Measurements from ENCODE around the gene TAF11L13.

DNA sequence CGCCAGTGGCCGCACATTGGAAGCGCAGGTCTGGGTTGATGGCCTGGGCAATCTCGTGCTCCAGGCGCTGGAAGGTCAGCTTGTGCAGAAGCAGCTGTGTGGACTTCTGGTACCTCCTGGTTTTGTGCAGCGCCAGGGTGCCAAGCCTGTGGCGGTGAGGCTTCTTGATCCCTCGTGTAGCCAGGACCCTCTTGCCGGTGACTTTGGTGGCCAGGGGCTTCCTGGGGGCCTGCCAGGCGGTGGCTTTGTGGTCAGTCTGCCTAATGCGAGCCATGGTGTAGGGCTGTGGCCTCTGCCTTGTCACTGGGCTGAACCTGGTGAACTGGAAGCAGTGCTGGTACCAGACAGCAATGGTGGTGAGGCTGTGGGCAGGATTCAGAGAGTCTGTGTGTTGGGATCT lies 6.2 kb upstream of the TAF11L13 start:
- no peak for TF ChIP-seq CTCF (IDR thresholded peaks at IDR 0.05)
- TF ChIP-seq EZH2phosphoT487 (IDR thresholded peaks at IDR 0.05), result no peak
- TF ChIP-seq EZH2 (IDR thresholded peaks at IDR 0.05), result no peak

Data from neural progenitor cell (in vitro differentiated cells).